SK-N-MC (cell line): ENCODE data around the gene DNAJC27.

Experiments
- EZH2 ChIP-seq: fragments of 200-600 bp; sonication (generic); IDR thresholded peaks from one replicate; pipeline ENCODE4 v1.6.1; 2017; ENCODE audit warnings: antibody characterized with exemption
- FOXP2 ChIP-seq: optimal IDR thresholded peaks from 2 replicates; pipeline ENCODE3; 2011; ENCODE audit warnings: mild to moderate bottlenecking, moderate library complexity; ENCODE audit not compliant: insufficient read depth; ENCODE audit errors: extremely low read length, control extremely low read depth
- POLR2AphosphoS5 ChIP-seq: IDR thresholded peaks from 2 replicates; pipeline ENCODE4 v1.6.1; 2012; ENCODE audit warnings: mild to moderate bottlenecking, low read depth, low read length, borderline replicate concordance

DNA sequence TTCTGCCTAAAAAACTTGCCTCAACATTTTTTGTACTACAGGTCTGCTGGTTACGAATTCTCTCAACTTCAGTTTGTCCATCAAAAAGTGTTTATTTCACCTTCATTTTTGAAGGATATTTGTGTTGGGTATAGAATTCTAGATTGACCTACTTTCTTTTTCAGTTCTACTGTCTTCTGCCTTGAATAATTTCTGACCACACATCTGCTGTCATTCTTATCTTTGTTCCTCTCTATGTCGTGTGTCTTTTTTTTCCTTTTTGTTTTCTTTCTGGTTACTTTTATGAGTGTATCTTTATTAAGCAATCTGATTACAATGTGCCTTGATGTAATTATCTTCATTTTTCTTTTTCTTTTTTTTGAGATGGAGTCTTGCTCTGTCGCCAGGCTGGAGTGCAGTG lies 77.0 kb downstream of the DNAJC27 start:
- TF ChIP-seq EZH2 (no peak), POLR2AphosphoS5 (no peak), FOXP2 (no peak)
